ENCODE data around the gene SRRM5.
"Not testable (repeated sequence)": the region's sequence is repeated elsewhere in the genome, so short reads cannot be mapped to it uniquely, and the experiment has no call there.

The SRRM5 gene

GRCh38 chr19:43611788-43612187, at the start of gene SRRM5:
Gene SRRM5, plus strand, starts transcription at chr19:43612088. Its CDS starts 34 bp downstream, at chr19:43612122.
- DNase-seq = no peak

GRCh38 chr19:43562226-43562697, 49.6 kb upstream of the SRRM5 start:
- no peak for DNase-seq

GRCh38 chr19:43562698-43563241, 49.1 kb upstream of the SRRM5 start:
- DNase-seq = peak; percentile 57

- DNase-seq = no peak
These were observed 48.0 kb upstream of the SRRM5 start for GRCh38 chr19:43563816-43564457.

- DNase-seq = no peak
These were observed 47.1 kb upstream of the SRRM5 start for GRCh38 chr19:43564800-43565199.

- no peak for DNase-seq
These were observed 42.2 kb upstream of the SRRM5 start for GRCh38 chr19:43569657-43570056.

GRCh38 chr19:43570174-43570791, 41.6 kb upstream of the SRRM5 start:
- no peak for DNase-seq

- no peak for DNase-seq
These were observed 39.7 kb upstream of the SRRM5 start for GRCh38 chr19:43572171-43572588.

- no peak for DNase-seq
These were observed 37.3 kb upstream of the SRRM5 start for GRCh38 chr19:43574424-43575155.

- peak; percentile 96 for DNase-seq
These were observed 36.5 kb upstream of the SRRM5 start, which contains the start of the genes PINLYP and XRCC1 for GRCh38 chr19:43575156-43575950. Gene PINLYP, plus strand, starts transcription at chr19:43575801. Its CDS starts 1,391 bp downstream, at chr19:43577192. Gene XRCC1, minus strand, starts transcription at chr19:43575527. Its CDS starts 69 bp downstream, at chr19:43575458.

GRCh38 chr19:43575955-43576878, 35.7 kb upstream of the SRRM5 start:
- DNase-seq = no peak

- no peak for DNase-seq
These were observed 33.1 kb upstream of the SRRM5 start for GRCh38 chr19:43578787-43579186.

- DNase-seq = no peak
These were observed 30.4 kb upstream of the SRRM5 start for GRCh38 chr19:43581467-43581866.

GRCh38 chr19:43582495-43582894, 29.4 kb upstream of the SRRM5 start:
- no peak for DNase-seq

GRCh38 chr19:43584484-43584883, 27.4 kb upstream of the SRRM5 start:
- DNase-seq = no peak

- DNase-seq = no peak
These were observed 25.5 kb upstream of the SRRM5 start for GRCh38 chr19:43586346-43586745.

GRCh38 chr19:43587029-43587428, 24.9 kb upstream of the SRRM5 start:
- not testable (repeated sequence) for DNase-seq

GRCh38 chr19:43589277-43589676, 22.6 kb upstream of the SRRM5 start:
- DNase-seq = no peak

GRCh38 chr19:43589678-43590077, 22.2 kb upstream of the SRRM5 start:
- DNase-seq = no peak

GRCh38 chr19:43591904-43592772, 19.8 kb upstream of the SRRM5 start:
- no peak for DNase-seq
